SIG-M5 (cell line): ENCODE data around the gene FASTK.

ENCODE experiments used
- DNase-seq: peaks from one replicate; lab custom pipeline; 2025; lab: John Stamatoyannopoulos, UW

FASTK gene

GRCh38 chr7:151118108-151119054 lies 37.8 kb upstream of the FASTK start:
- no peak for DNase-seq

DNA sequence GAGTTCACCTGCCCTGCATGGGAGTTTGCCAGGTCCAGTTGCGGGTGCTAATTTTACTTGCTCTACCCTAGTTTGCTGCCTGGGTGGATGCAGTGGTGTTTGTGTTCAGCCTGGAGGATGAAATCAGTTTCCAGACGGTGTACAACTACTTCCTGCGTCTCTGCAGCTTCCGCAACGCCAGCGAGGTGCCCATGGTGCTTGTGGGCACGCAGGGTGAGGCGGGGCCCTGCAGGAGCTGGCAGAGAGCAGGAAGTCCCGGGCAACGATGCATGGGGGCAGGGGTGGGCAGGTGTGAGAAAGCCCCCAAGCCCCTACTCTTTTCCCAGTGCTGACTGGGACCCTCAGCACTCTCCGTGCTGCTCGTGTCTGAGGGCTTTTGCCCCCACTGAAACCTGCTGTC lies 37.0 kb upstream of the FASTK start:
- no peak for DNase-seq

DNA sequence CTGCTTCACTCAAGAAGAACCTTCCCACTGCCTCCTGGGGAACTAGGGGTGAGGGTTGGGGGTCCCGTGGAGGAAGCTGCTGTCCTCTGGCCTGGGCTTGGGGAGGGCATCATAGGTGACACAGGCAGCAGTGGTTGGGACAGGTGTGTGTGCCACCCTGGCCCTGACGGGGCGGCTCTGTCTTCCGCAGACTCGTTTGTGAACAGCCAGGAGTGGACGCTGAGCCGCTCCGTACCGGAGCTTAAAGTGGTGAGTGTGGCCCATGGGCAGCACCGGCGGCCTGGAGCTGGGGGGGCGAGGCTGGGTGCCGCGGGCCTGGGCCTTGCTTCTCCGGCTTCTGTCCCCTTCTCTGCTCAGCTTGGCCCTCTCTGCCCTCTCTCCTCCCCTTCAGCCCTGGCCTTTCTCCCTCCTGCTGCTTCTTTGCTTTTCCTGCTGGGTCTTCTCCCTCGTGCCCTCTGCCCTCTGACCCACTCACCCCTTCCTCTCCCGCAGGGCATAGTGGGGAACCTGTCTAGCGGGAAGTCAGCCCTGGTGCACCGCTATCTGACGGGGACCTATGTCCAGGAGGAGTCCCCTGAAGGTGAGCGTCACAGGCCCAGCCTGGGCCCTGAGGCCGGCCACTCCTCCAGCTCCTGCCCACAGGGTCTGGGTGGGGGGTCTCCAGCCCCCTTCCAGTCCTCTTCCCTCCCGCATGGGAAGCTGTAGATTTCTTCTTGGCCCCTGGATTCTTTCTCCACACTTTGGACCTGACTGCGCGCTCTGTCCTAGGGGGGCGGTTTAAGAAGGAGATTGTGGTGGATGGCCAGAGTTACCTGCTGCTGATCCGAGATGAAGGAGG lies 36.2 kb upstream of the FASTK start:
- DNase-seq: no peak

- no peak for DNase-seq
These were observed 35.3 kb upstream of the FASTK start for GRCh38 chr7:151115836-151116418.

- no peak for DNase-seq
These were observed 34.7 kb upstream of the FASTK start for GRCh38 chr7:151115121-151115835.

DNA sequence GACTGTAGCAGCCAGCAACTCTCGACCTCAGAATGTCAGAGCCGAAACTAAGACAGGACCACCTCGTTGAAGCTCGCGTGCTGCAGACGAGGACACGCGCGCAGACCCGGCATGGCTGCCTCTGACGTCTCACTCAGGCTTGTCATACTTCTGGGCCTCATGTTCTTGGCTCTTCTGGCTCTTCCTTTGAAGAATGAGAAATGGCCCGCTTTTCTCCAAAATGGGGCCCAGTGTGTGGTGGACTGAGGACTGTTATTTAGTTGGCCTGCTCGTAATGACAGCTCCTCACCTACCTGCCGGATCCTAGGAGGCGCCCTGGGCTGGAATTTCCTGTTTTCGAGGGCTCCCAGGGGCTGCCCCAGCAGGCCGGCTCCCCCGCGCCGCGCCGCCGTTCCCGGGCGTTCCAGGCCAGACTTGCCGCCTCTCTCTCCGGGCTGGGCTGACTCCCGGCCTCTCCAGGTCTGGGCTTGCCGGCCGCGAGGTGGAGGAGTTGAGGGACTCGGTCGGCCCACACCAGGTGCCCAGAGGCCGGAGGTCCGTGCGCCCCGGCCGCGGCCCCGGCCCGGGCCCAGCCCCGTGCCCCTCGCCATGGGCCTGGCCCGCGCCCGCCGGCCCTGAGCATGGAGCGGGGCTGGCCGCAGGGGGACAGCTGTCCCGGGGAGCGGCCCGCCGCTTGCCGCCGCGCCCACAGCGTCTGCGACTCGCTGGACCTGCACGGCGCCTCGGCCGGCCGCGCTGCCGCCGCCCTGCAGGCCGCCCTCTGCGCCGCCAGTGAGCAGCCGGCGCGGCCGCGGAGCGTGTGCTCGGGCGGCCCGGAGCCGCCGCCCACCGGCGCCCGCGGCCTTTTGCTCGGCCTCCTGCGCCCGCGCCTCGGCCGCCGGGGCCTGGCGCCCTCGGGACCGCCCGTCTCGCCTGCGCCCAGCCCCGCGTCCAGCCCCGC lies 33.8 kb upstream of the FASTK start:
- no peak for DNase-seq

DNA sequence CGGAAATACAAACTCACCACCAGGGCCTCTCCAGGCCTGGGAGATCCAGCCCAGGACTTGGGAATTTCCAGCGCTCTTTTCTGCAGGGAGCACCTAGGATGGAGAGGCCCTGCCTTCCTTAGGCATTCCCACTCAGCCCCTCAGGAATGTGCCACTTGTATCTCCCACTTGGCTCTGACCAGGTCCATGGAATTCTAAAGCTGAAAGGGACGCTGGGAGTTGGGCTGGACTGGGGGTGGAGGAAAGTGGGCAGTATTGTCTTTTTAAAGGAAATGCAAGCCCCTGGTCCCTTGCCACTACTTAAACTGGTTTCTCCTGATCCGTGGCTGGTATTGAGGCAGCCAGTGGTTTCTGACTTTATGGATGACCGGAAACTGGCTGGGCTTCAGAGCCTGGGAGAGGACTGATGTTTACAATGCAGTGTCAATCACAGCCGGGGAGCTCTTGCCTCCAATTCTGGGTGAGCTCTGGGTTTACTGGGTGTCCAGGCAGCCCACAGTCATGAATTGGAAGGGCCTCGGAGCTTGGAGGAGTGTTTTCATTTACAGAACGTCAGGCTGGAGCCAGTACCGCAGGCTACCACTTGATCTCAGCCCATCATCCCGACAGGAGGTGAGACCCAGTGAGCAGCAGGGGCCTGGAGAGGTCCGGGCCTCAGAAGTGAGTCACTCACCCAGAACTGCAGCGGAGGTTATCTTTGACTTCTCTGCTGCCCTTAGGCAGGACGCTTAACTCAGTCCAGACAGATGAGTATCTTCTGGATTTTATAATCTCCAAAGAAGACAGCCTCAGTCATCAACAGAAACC lies 32.9 kb upstream of the FASTK start:
- DNase-seq: no peak

- DNase-seq: no peak
These were observed 30.5 kb upstream of the FASTK start for GRCh38 chr7:151110941-151111645.

GRCh38 chr7:151110236-151110940 lies 29.8 kb upstream of the FASTK start:
- DNase-seq: no peak

GRCh38 chr7:151109094-151110048 lies 28.8 kb upstream of the FASTK start:
- DNase-seq: no peak

DNA sequence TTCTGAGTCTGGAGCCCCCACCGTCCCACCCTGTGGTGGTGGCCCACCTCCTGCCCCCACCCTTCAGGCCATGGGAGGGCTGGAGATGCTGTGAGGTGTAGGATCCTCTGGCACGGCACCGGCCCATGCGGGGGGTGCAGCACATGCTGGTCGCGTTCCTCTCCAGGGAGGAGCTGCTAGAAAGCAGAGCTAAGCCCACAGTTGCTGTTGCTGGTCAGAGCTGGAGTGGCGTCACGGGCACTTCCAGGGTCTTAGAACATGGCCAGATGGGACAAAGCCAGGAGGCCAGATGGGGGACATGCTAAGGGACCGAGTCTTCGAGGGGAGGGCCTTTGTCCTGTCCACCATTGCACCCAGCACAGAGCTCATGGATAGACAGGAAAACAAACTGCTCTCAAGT lies 27.3 kb upstream of the FASTK start:
- DNase-seq: no peak

DNA sequence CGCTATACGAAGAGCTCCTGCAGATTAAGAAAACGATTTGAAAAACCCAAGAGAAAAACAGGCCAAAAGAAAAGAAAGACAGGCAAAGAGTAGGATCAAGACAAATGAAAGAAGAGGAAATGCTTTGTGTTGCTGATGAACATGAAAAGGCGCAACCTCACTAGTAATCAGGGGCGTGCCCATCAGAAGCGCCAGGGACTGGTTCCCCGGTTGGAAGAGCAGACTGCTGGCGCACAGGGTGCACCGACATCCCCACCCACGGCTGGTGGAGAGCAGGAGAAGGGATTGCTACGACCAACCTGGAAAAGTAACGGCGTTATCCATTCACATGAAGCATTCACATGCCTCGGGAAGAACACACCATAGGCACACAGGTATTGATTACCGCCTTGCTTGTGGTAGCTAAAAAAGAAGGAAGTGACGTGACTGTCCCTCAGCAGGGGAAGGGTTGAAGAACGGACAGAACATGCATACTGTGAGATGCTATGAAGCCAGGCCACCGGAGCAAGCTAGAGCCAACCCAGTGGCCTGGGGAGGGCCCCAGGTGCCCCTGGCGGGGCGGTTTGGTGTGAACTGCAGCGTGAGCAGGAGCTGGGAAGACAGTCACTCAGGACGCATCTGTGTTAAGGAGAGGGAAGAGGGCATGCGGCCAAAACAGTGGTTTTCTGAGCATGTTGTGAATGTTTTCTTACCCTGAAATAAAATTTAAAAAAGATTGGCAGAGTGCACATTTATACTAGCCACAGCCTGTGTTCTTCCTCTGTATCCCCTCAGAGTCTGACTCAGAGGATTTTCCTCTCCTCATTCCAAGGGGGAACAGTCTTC lies 24.0 kb upstream of the FASTK start:
- no peak for DNase-seq

DNA sequence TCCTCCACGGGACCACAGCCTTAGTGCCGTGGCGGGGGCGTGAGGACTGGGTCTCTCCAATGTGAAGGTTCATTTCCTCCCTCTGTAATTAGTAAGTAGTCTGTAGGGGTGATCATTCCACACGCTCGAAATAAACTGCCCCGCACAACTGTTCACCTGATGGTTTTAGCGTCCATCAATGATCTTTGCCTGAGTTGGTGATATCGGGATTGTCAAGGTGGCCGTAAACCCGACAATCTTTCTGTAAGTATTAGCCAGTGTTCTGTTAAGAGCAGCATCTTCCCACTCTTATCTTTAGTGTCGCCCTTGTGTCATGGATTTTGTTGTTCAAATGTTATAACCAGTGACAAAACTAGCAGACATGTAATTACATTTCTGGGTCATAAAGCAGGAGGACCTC lies 23.4 kb upstream of the FASTK start:
- DNase-seq: no peak

- no peak for DNase-seq
These were observed 22.4 kb upstream of the FASTK start for GRCh38 chr7:151102991-151103390.

DNA sequence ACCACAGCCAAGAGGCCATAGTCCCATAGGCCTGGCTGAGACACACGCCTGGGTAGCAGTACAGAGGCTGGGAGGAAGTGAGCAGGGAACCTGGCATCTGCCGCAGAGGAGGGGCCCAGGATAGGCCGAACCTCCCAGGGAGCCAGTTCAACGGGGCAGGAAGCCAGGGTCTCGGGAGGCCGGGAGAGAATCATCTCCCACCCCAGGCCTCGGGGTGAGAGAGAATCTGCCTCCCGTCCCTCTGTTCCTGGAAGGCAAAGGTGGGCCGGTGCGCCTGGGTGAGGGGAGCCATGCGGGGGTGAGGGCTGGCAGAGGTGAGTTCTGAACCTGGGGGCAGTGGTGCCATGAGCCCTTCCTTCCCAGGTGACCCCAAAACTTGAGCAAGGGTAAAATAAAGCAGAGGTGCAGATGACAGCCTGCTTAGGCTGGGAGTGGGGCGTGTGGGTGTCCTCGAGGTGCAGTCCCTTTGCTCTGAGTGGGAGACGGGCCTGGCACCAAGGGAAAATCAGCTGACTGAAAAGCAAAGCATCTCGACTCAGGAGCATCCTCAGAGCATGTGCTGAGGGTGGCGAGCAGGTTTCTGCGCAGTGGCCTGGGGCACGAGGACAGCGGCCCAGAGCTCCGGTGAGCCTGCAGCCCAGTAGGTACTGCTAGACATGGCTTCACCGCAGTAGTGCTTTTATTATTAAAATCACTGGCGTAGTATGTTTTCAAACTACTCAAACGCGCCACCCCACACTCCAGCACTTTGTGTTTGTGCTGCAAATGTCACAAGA lies 21.2 kb upstream of the FASTK start:
- DNase-seq: no peak

- DNase-seq: no peak
These were observed 20.3 kb upstream of the FASTK start for GRCh38 chr7:151100921-151101320.
